ENCODE results near the gene PICK1. TPM values are rescaled to one million over a fixed set of nuclear protein-coding genes. Genes with fewer than 3 reads are reported as not detected.

Gene PICK1
- total RNA-seq, 1 donor from 2014 or later, result 21.1 TPM

DNA sequence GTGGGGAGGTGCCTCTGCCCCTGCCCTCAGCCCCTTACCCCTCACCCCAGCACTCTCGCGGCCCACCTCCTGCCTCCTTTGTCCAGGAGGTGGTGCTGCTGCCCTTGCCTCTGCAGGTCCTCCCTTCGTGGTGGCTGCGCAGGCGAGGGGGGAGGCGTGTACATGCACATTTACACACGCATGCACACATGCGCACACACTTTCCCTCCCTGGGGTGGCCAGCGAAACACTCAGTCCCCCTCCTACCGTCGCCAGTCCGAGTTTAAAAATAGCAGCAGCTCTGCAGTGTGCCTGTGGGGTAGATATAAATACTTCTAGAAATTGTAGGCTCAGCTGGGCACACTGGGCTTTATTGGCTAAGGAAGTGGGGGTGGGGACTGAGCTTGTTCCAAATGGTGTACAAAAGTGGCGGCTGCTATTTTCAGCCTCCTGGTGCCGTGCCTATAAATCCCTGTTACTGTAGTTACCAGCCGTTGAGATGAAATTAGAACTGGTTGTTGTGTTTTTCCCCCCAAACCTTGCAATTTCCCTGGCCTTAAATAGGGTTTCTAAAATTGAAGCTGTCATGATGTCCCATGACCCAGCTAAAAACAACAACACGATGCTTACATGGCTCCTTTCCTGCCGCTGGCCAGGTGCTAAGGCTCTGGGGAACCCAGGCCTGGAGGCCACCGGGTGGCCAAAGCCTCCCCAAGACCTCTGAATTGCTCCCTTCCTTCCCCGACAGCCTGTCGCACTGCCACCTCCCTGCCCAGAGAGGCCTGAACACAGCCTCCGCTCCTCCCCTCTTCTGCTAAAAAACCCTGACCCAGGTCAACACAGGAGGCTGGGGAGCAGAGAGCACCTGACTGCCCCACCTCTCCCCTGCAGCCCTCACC is 12.4 kb downstream of the PICK1 start:
- no peaks in the 10 kb centered on the region for H3K27me3 ChIP-seq (ENCODE audit: low read depth)
- peak overlapping the region; percentile 60 for H3K4me3 ChIP-seq
- intact Hi-C loops (cut with micrococcal nuclease), result no loop called here
- peak; percentile 83 for DNase-seq
- peaks cover 55% of the 10 kb centered on the region for H3K36me3 ChIP-seq
- H3K27ac ChIP-seq (replicated peaks), result peak overlapping the region; percentile 91
- no peaks in the 10 kb centered on the region for H3K9me3 ChIP-seq (replicated peaks)
- H3K4me1 ChIP-seq, result peaks cover 51% of the 10 kb centered on the region
- TF ChIP-seq, protein P1, sequence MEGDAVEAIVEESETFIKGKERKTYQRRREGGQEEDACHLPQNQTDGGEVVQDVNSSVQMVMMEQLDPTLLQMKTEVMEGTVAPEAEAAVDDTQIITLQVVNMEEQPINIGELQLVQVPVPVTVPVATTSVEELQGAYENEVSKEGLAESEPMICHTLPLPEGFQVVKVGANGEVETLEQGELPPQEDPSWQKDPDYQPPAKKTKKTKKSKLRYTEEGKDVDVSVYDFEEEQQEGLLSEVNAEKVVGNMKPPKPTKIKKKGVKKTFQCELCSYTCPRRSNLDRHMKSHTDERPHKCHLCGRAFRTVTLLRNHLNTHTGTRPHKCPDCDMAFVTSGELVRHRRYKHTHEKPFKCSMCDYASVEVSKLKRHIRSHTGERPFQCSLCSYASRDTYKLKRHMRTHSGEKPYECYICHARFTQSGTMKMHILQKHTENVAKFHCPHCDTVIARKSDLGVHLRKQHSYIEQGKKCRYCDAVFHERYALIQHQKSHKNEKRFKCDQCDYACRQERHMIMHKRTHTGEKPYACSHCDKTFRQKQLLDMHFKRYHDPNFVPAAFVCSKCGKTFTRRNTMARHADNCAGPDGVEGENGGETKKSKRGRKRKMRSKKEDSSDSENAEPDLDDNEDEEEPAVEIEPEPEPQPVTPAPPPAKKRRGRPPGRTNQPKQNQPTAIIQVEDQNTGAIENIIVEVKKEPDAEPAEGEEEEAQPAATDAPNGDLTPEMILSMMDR (IDR thresholded peaks at IDR 0.05; ENCODE audit: borderline replicate concordance), result peak; percentile 75

GRCh38 chr22:38070250-38070921 is 13.2 kb downstream of the PICK1 start:
- H3K9me3 ChIP-seq (replicated peaks), result no peaks in the 10 kb centered on the region
- H3K4me3 ChIP-seq, result peak overlapping the region; percentile 60
- TF ChIP-seq, protein P1 (IDR thresholded peaks at IDR 0.05; ENCODE audit: borderline replicate concordance), result no peak
- H3K27me3 ChIP-seq (ENCODE audit: low read depth), result no peaks in the 10 kb centered on the region
- H3K36me3 ChIP-seq, result peaks cover 55% of the 10 kb centered on the region
- intact Hi-C loops (cut with micrococcal nuclease), result no loop called here
- DNase-seq, result no peak
- H3K4me1 ChIP-seq, result peaks cover 51% of the 10 kb centered on the region
- H3K27ac ChIP-seq (replicated peaks), result peak overlapping the region; percentile 91

DNA sequence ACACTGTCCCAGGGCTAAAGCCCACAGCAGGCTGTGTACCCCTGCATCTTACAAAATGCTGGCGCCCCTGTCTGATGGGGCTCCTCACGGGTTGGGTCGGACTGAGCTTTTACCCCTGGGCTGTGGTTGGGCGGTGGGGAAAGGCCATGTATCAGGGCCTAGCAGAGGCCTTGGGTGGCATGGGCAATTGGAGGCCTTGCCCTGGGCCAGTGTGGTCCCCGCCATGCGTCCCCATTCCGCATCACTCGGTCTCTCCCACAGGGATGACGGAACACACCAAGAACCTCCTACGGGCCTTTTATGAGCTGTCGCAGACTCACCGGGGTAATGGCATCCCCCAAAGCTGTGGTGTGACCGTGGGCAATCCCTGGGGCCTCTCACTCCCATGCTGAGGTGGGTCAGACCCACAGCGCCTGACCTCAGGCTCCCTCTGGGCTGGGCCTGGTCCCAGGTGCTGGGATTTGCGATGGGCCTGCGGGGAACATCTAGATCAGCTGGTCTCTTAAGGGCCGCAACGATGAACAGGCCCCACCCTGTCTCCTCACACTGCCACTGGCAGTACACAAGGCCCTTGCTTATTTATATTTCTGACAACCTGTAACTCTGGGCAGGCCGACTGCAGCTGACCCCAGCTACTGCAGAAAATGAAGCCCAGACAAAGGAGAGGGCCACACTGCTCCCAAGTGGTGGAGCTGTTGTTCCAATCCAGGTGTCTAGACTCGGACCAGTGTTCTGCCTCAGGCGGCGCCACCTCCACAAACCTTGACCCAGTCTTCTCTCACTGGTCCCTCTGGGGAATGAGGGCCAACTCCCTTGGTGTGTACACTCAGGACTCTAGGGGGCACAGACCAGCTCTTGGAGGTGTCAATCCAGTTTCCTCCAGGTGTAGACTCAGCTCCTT is 14.5 kb downstream of the PICK1 start:
- peaks cover 44% of the 10 kb centered on the region for H3K36me3 ChIP-seq
- intact Hi-C loops (cut with micrococcal nuclease), result no loop called here
- no peaks in the 10 kb centered on the region for H3K27me3 ChIP-seq (ENCODE audit: low read depth)
- H3K4me3 ChIP-seq, result no peak overlapping the region
- H3K27ac ChIP-seq (replicated peaks), result no peak overlapping the region
- no peak for DNase-seq
- no peaks in the 10 kb centered on the region for H3K9me3 ChIP-seq (replicated peaks)
- TF ChIP-seq, protein P1 (IDR thresholded peaks at IDR 0.05; ENCODE audit: borderline replicate concordance), result no peak
- peaks cover 51% of the 10 kb centered on the region for H3K4me1 ChIP-seq

GRCh38 chr22:38072322-38073149 is 15.3 kb downstream of the PICK1 start:
- intact Hi-C loops (cut with micrococcal nuclease), result no loop called here
- peaks cover 44% of the 10 kb centered on the region for H3K36me3 ChIP-seq
- TF ChIP-seq, protein P1 (IDR thresholded peaks at IDR 0.05; ENCODE audit: borderline replicate concordance), result no peak

More at GRCh38 chr22:38072322-38073149, 15.3 kb downstream of the PICK1 start:
- Histone ChIP-seq H3K27ac (replicated peaks) (no peak overlapping the region), H3K4me1 (peaks cover 42% of the 10 kb centered on the region), H3K9me3 (replicated peaks) (no peaks in the 10 kb centered on the region), H3K4me3 (no peak overlapping the region), H3K27me3 (ENCODE audit: low read depth) (no peaks in the 10 kb centered on the region)
- DNase-seq, result no peak

All from left ventricle myocardium inferior (tissue), 1 donor.